Measurements from ENCODE around the gene IFI30. TPM values are rescaled to one million over a fixed set of nuclear protein-coding genes. Genes with fewer than 3 reads are reported as not detected.

The IFI30 gene
- total RNA-seq, 4 donors from 2014 or later = 10.0 to 50.8 (median 32.8) TPM

DNA sequence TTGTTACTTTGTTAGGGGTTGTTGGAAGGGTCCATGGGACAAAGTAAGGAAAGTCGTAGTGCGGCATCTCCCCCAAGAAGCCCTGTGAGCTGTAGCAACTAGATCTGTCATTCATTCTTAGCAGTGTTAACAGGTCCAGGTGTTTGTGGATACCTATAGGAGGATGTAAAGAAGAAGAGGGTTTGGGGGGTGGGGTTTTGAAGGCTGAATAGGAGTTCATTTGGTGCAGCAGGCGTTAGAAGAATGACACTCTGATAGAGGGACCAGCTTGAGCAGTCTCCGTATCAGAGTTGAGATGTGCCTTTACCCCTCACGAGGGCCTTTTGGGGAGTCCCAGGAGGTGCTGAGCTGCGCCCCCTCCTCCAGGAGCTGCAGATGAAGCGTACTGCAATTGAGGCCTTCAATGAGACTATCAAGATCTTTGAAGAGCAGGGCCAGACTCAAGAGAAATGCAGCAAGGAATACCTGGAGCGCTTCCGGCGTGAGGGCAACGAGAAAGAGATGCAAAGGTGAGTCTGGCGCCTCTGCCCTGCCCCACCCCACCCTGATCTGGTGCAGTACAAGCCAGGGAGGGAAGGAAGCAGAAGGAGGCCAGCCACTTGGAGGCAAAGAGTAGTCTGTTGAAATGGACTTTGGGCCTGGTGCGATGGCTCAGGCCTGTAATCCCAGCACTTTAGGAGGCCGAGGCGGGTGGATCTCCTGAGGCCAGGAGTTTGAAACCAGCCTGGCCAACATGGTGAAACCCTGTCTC is 7.6 kb upstream of the IFI30 start:
- TF ChIP-seq POLR2AphosphoS5 (IDR thresholded peaks at IDR 0.05) (no peak), EP300 (IDR thresholded peaks at IDR 0.05; ENCODE audit: low read depth) (no peak), POLR2A (IDR thresholded peaks at IDR 0.05) (no peak)
- TF ChIP-seq, protein P1, sequence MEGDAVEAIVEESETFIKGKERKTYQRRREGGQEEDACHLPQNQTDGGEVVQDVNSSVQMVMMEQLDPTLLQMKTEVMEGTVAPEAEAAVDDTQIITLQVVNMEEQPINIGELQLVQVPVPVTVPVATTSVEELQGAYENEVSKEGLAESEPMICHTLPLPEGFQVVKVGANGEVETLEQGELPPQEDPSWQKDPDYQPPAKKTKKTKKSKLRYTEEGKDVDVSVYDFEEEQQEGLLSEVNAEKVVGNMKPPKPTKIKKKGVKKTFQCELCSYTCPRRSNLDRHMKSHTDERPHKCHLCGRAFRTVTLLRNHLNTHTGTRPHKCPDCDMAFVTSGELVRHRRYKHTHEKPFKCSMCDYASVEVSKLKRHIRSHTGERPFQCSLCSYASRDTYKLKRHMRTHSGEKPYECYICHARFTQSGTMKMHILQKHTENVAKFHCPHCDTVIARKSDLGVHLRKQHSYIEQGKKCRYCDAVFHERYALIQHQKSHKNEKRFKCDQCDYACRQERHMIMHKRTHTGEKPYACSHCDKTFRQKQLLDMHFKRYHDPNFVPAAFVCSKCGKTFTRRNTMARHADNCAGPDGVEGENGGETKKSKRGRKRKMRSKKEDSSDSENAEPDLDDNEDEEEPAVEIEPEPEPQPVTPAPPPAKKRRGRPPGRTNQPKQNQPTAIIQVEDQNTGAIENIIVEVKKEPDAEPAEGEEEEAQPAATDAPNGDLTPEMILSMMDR (IDR thresholded peaks at IDR 0.05) = no peak
- Histone ChIP-seq H3K9me3 (no peaks in the 10 kb centered on the region), H3K36me3 (peaks cover 0 to 26% (median 15%) of the 10 kb centered on the region in 4 donors), H3K27me3 (no peaks in the 10 kb centered on the region), H3K4me3 (no peak overlapping the region), H3K27ac (no peak overlapping the region), H3K4me1 (peaks cover 6 to 14% (median 12%) of the 10 kb centered on the region in 4 donors)
- no peak for DNase-seq
- in situ Hi-C loops (cut with MboI; ENCODE audit: low pct_ligation_motif_present in 1 of 4, low pct_unique_long_range_greater_than_20kb in 1 of 4, low sequenced_read_pairs in 3 of 4) = no loop called here
- intact Hi-C loops (cut with DNase I; ENCODE audit: low total_unique reads) = loop anchor here (5.0 kb wide), 1 partner anchor 336 kb away; no protein-coding TSS in a partner anchor
- WGBS, 2 donors (ENCODE audit: low coverage in 1 of 2) = 86 to 94% methylated on average over 4 to 15 of the region's 15 CpGs

DNA sequence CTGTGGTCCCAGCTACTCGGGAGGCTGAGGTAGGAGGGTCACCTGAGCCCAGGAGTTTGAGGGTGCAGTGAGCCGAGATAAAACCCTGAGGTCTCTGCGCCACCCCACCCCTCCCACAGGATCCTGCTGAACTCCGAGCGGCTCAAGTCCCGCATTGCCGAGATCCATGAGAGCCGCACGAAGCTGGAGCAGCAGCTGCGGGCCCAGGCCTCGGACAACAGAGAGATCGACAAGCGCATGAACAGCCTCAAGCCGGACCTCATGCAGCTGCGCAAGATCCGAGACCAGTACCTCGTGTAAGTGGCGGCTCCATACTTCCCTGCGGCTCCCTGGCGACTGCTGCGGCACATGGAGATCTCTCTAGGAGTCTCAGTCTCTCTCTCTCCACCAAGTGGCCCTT is 6.6 kb upstream of the IFI30 start:
- DNase-seq = no peak
- peaks cover 0 to 26% (median 15%) of the 10 kb centered on the region in 4 donors for H3K36me3 ChIP-seq
- in situ Hi-C loops (cut with MboI; ENCODE audit: low pct_ligation_motif_present in 1 of 4, low pct_unique_long_range_greater_than_20kb in 1 of 4, low sequenced_read_pairs in 3 of 4) (no loop called here), intact Hi-C loops (cut with DNase I; ENCODE audit: low total_unique reads) (loop anchor here (5.0 kb wide), 1 partner anchor 335 kb away; no protein-coding TSS in a partner anchor)
- 94% methylated on average over 21 of the region's 21 CpGs; no CpG with 5 or more reads in 1 of the 2 donors for WGBS, 2 donors (ENCODE audit: low coverage in 1 of 2)
- peaks cover 0 to 8% (median 5%) of the 10 kb centered on the region in 4 donors for H3K4me1 ChIP-seq
- TF ChIP-seq, protein P1 (IDR thresholded peaks at IDR 0.05) = no peak
- no peak for TF ChIP-seq POLR2AphosphoS5 (IDR thresholded peaks at IDR 0.05)
- TF ChIP-seq EP300 (IDR thresholded peaks at IDR 0.05; ENCODE audit: low read depth) = no peak
- TF ChIP-seq POLR2A (IDR thresholded peaks at IDR 0.05) = no peak
- H3K27me3 ChIP-seq = no peaks in the 10 kb centered on the region
- no peaks in the 10 kb centered on the region for H3K9me3 ChIP-seq
- no peak overlapping the region for H3K4me3 ChIP-seq
- H3K27ac ChIP-seq = no peak overlapping the region

DNA sequence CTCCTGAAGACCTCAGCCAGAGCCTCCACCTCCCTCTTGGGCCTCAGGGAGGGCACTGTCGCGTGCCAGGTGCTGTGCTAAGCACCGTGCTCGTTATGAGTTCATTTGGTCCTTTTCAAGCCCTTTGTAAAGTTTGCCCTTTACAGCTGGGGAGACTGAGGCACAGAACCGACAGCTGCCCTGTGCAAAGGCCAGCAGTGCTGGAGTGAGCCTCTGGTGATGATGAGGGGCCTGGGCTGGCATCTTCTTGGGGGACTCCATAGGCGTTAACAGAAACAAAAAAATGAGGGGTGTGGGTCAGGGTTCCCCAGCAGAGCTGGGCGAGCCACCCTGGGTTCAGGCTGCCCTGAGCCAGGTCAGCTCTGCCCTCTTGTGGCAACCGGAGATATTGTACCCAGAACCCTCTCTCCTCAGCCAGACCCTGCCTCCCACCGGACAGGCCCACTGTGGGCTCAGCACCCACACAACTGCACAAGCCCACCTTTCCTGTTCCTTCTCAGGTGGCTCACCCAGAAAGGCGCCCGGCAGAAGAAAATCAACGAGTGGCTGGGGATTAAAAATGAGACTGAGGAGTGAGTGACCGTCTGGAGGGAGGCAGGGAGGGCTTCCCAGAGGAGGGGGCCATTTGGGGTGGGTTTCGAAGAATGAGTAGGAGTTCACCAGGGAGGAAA is 5.5 kb upstream of the IFI30 start:
- 53% methylated on average over 14 of the region's 14 CpGs; no CpG with 5 or more reads in 1 of the 2 donors for WGBS, 2 donors (ENCODE audit: low coverage in 1 of 2)
- Histone ChIP-seq H3K36me3 (peaks cover 0 to 26% (median 15%) of the 10 kb centered on the region in 4 donors), H3K4me3 (no peak overlapping the region), H3K27me3 (no peaks in the 10 kb centered on the region), H3K27ac (no peak overlapping the region), H3K9me3 (no peaks in the 10 kb centered on the region), H3K4me1 (peaks cover 0 to 8% (median 5%) of the 10 kb centered on the region in 4 donors)
- intact Hi-C loops (cut with DNase I; ENCODE audit: low total_unique reads) = loop anchor here (5.0 kb wide), 1 partner anchor 334 kb away; no protein-coding TSS in a partner anchor
- TF ChIP-seq, protein P1 (IDR thresholded peaks at IDR 0.05) = peak; percentile 71 to 78 (median 75)
- TF ChIP-seq EP300 (IDR thresholded peaks at IDR 0.05; ENCODE audit: low read depth) (no peak), POLR2A (IDR thresholded peaks at IDR 0.05) (no peak)
- in situ Hi-C loops (cut with MboI; ENCODE audit: low pct_ligation_motif_present in 1 of 4, low pct_unique_long_range_greater_than_20kb in 1 of 4, low sequenced_read_pairs in 3 of 4) = no loop called here
- peak; percentile 61 for DNase-seq
